GM23338 (cell line): ENCODE data around the gene UBE2E2.

Experiments used
- CTCF ChIP-seq, 2 experiments: fragments of 200-600 bp in 1 of 2; sonication (generic) in 1 of 2; conservative IDR thresholded peaks; 2 replicates each; pipeline versions ENCODE4 v1.5.1 to v1.6.1; 2016 to 2017; ENCODE audit warnings: antibody characterized with exemption in 2 of 2, low read depth in 2 of 2, mild to moderate bottlenecking in 2 of 2, moderate library complexity in 1 of 2
- JUNB ChIP-seq: IDR thresholded peaks from one replicate; pipeline ENCODE4 v1.6.1; 2016; ENCODE audit warnings: antibody characterized with exemption; ENCODE audit not compliant: unreplicated experiment
- POLR2AphosphoS5 ChIP-seq: IDR thresholded peaks from 2 replicates; pipeline ENCODE4 v1.6.1; 2016; ENCODE audit warnings: antibody characterized with exemption, low read depth

DNA sequence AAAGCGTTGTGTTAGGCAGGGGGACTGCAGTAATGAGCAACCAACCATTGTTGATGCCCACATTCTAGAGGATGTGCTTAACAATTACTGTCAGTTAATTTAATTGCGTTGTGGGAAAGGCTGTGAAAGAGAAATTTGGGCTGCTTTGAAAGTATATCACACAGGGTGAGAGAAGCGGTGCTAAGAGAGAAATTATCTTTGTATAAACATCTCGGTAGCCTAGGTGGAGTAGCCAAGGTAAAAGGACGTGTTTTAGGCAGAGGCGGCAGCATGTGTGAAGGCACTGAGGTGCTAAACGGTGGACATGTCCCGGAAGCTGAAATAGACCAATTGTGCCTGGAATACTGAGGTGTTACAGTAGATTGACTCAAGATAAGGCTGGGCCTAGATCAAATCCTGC is 71.9 kb downstream of the UBE2E2 start:
- TF ChIP-seq CTCF (conservative IDR thresholded peaks at IDR 0.05; ENCODE audit: low read depth in 2 of 2) (no peak), POLR2AphosphoS5 (no peak), JUNB (no peak)
